Immature natural killer cell (primary cell): ENCODE results near the gene SLC2A6. TPM values are rescaled to one million over a fixed set of nuclear protein-coding genes. Genes with fewer than 3 reads are reported as not detected.

ENCODE experiments used
- DNase-seq, 3 donors: peaks; one replicate each; pipeline ENCODE4 v3.0.0; 2022; ENCODE audit warnings: mixed read lengths in 1 of 3
- H3K27ac Mint-ChIP-seq, 6 donors: one replicate each; pipeline ENCODE4 v1.8.0; 2020; ENCODE audit warnings: mixed read lengths in 6 of 6, mild to moderate bottlenecking in 5 of 6, inconsistent platforms in 4 of 6, moderate library complexity in 3 of 6
- H3K27me3 Mint-ChIP-seq, 3 donors: one replicate each; pipeline ENCODE4 v1.8.0; 2020 to 2021; ENCODE audit warnings: low read depth in 3 of 3, mild to moderate bottlenecking in 3 of 3, mixed read lengths in 3 of 3, moderate library complexity in 3 of 3, inconsistent platforms in 1 of 3
- H3K36me3 Mint-ChIP-seq, 3 donors: one replicate each; pipeline ENCODE4 v1.8.0; 2020; ENCODE audit warnings: mixed read lengths in 3 of 3, inconsistent platforms in 2 of 3, mild to moderate bottlenecking in 2 of 3
- H3K4me1 Mint-ChIP-seq, 2 donors: one replicate each; pipeline ENCODE4 v1.8.0; 2020; ENCODE audit warnings: inconsistent platforms in 2 of 2, mild to moderate bottlenecking in 2 of 2, mixed read lengths in 2 of 2, moderate library complexity in 1 of 2
- H3K4me3 Mint-ChIP-seq, 5 donors: one replicate each; pipeline ENCODE4 v1.8.0; 2020; ENCODE audit warnings: mild to moderate bottlenecking in 5 of 5, mixed read lengths in 5 of 5, inconsistent platforms in 3 of 5, moderate library complexity in 3 of 5
- H3K9me3 Mint-ChIP-seq, 6 donors: one replicate each; pipeline ENCODE4 v1.8.0; 2020; ENCODE audit warnings: mild to moderate bottlenecking in 6 of 6, mixed read lengths in 6 of 6, inconsistent platforms in 4 of 6, moderate library complexity in 3 of 6
- polyA plus RNA-seq, 3 donors: library from polyadenylated mRNA; unstranded; fragments of 300-500 nt; fragmentation: Illumina TruSeq; gene quantifications; one replicate each; pipeline ENCODE4 v1.2.3, GENCODE V29; 2021

SLC2A6 gene
- polyA plus RNA-seq, 3 donors from 2014 or later: 4.4 to 8.0 (median 4.6) TPM

DNA sequence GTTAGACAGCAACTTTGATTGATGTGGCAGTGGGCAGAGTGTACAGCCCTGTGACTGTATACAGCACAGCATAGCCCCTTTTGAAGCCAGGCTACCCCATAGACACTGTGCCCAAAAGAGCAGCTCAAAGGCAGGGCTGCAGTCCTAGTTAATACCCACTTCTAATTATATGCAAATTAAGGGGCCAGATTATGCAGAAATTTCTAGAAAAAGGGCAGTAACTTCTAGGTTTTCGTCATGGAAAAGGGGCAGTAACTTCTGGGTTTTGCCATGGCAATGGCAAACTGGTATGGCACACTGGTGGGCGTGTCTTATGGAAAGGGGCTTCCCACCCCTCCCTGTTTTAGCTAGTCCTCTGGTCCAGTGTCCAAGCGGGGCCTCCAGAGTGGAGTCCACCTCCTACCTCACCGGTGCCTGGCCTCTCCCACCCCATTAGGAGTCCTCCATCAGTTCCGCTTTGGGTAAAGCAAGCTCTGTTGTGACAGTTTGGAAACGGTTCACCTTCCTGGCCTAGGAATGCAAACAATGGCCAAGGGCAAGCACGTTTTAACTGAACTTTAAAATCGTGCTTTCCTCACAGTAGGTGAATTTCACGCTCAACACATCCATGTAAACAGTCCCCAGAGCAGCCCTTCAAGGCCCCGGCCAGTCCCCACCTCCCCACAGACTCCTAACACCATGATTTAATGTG lies 51.1 kb downstream of the SLC2A6 start:
- Mint-ChIP-seq H3K27ac (no peak overlapping the region), H3K4me3 (peak overlapping the region; percentile 45 to 70 (median 59)), H3K9me3 (no peaks in the 10 kb centered on the region), H3K27me3 (peaks cover 1 to 4% (median 3%) of the 10 kb centered on the region in 3 donors), H3K36me3 (no peaks in the 10 kb centered on the region), H3K4me1 (peaks cover 5 to 9% of the 10 kb centered on the region in 2 donors)
- no peak for DNase-seq

DNA sequence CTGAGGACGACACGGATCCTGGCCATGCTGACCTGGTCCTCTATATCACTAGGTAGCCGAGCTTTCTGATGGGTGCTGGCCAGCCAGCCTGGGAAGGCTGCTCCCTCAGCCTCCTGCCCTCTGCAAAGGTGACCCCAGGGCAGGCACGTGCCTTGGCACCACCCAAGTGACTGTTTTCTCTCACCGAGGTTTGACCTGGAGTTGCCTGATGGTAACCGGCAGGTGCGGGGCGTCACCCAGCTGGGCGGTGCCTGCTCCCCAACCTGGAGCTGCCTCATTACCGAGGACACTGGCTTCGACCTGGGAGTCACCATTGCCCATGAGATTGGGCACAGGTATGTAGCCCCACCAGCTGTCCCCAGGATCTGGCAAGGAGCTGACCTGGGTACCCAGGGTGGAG lies 52.9 kb downstream of the SLC2A6 start:
- H3K4me1 Mint-ChIP-seq: peaks cover 5 to 9% of the 10 kb centered on the region in 2 donors
- peaks cover 0 to 2% (median 2%) of the 10 kb centered on the region in 3 donors for H3K27me3 Mint-ChIP-seq
- no peak overlapping the region for H3K4me3 Mint-ChIP-seq
- no peaks in the 10 kb centered on the region for H3K9me3 Mint-ChIP-seq
- no peak overlapping the region for H3K27ac Mint-ChIP-seq
- DNase-seq: no peak
- no peaks in the 10 kb centered on the region for H3K36me3 Mint-ChIP-seq

DNA sequence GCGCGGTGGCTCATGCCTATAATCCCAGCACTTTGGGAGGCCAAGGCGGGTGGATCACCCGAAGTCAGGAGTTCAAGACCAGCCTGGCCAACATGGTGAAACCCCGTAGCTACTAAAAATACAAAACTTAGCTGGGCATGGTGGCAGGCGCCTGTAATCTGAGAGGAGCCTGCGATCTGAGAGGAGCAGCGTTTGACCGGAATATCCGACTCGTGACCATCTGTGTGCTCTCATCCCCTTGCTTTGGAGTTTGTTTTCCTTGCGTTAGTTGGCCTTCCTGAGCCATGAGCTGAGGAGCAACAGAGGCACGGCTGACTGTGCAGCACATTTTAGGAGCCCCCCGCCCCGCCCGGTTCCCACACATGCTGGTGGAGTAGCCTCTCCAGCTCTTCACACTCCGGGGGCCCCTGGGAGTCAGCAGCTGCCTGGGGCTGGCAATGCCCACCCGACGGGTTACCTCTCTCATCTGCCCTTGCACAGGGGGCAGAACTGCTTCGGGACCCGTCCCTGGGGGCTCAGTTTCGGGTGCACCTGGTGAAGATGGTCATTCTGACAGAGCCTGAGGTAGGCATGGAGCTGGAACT lies 53.8 kb downstream of the SLC2A6 start:
- Mint-ChIP-seq H3K4me1 (peaks cover 5 to 9% of the 10 kb centered on the region in 2 donors), H3K27me3 (peaks cover 0 to 2% (median 2%) of the 10 kb centered on the region in 3 donors), H3K4me3 (no peak overlapping the region), H3K36me3 (no peaks in the 10 kb centered on the region), H3K27ac (no peak overlapping the region), H3K9me3 (no peaks in the 10 kb centered on the region)
- no peak for DNase-seq

DNA sequence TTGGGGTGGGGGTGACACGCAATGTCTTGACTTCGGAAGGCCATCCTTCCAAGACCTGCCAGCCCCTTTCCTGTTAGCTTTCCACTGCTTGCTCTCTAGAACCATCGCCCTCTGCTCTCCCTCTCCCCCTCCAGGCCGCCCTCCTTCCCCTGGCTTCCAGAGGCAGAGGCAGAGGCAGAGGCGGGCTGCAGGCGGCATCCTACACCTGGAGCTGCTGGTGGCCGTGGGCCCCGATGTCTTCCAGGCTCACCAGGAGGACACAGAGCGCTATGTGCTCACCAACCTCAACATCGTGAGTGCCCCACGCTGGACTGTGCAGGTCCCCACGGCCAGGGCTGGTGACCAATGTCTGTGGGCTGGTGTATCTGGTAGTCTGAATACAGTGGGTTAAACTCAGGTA lies 54.7 kb downstream of the SLC2A6 start:
- H3K4me3 Mint-ChIP-seq: no peak overlapping the region
- H3K27ac Mint-ChIP-seq: no peak overlapping the region
- H3K4me1 Mint-ChIP-seq: peaks cover 5 to 9% of the 10 kb centered on the region in 2 donors
- no peaks in the 10 kb centered on the region for H3K36me3 Mint-ChIP-seq
- peaks cover 0 to 2% (median 0%) of the 10 kb centered on the region in 3 donors for H3K27me3 Mint-ChIP-seq
- no peaks in the 10 kb centered on the region for H3K9me3 Mint-ChIP-seq
- no peak for DNase-seq

DNA sequence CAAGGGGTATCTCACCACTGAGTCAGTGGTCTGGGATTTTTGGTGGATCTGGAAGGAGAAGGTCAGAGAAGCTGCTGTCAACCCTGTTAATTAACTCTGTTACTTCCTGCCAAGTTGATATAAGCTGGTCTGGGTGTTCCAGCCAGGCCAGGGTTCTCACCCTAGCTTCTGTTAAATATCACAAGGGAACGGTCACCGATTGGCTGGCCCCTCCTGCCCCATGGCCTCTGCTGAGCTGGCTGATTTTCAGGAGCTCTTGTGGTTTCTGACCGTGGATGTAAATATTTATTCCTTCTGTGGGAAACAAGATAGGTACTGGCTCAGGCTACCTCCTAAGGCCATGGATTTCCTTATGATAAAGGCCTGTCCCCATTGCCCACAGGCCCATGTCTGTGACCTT lies 55.7 kb downstream of the SLC2A6 start:
- H3K9me3 Mint-ChIP-seq: no peaks in the 10 kb centered on the region
- H3K4me1 Mint-ChIP-seq: peaks cover 15 to 19% of the 10 kb centered on the region in 2 donors
- H3K36me3 Mint-ChIP-seq: no peaks in the 10 kb centered on the region
- H3K4me3 Mint-ChIP-seq: no peak overlapping the region
- no peak overlapping the region for H3K27ac Mint-ChIP-seq
- DNase-seq: no peak
- H3K27me3 Mint-ChIP-seq: peaks cover 0 to 2% (median 2%) of the 10 kb centered on the region in 3 donors

DNA sequence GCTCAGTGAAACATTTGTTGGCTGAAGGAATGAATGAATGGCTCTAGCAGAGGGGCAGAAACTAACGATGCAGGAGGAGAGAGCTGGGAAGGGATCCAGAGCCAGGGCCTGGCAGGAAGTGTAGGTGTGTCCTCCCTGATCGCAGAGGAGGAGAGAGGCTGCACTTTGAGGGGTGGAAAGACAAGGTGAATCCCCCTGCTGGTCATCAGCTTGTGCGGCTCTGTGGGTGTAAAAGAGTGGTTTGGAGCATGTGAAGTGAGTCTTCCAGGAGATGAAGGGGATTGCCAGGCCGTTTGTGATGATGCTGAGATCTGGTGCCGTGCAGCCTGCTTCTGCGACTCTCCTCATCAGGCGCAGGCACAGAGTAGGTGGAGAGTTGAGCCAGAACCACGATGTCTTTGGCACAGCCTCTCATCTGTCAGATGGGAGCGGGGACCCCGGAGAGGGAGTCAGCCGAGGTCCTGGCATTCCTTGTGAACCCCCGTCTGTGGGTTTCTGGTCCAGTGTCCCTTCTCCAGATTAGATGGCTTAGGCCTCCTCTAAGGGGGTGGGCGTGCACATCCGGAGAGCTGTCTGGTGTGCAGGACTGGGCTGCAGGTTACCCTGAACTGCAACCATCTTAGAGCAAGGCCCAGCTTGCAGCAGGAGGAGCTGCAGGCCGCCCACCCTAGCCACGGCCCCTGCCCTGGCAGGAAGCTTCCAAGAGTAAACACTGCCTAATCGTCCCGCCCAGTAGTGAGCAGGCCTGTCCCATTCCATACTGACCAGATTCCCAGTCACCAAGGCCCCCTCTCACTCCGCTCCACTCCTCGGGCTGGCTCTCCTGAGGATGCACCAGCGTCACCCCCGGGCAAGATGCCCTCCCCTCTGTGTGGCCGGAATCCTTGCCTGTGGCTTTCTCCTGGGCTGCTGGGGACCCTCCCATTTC lies 57.0 kb downstream of the SLC2A6 start, which contains the start of gene ADAMTS13:
TSS of gene ADAMTS13 (plus strand) at position 753 of the 928 bp plus-strand sequence. CDS start at position 830, 77 bp downstream.
- Mint-ChIP-seq H3K36me3 (no peaks in the 10 kb centered on the region), H3K27me3 (peaks cover 0 to 5% (median 2%) of the 10 kb centered on the region in 3 donors), H3K27ac (peak within 1 kb of the TSS in 4 of 6 donors; percentile 9 to 71 (median 44)), H3K4me3 (peak within 1 kb of the TSS in 3 of 5 donors; percentile 0 to 14 (median 4)), H3K4me1 (peaks cover 20 to 21% of the 10 kb centered on the region in 2 donors), H3K9me3 (no peaks in the 10 kb centered on the region)
- DNase-seq: peak in 1 of 3 donors; percentile 6

Other genes starting within 250 kb of the SLC2A6 start
- under 1 TPM in 1 of 3 donors, not detected in 2; 0.03 TPM for gene ABO, start 203.9 kb downstream of the SLC2A6 start, polyA plus RNA-seq
- 10 to 100 TPM in 1 of 3 donors, 1 to 10 TPM in 2; 3.0 to 15.5 (median 5.7) TPM for gene SURF6, start 142.9 kb downstream of the SLC2A6 start, polyA plus RNA-seq
- gene MED22, start 131.0 kb downstream of the SLC2A6 start, polyA plus RNA-seq: 10 to 100 TPM in 1 of 3 donors, 1 to 10 TPM in 2; 5.2 to 27.4 (median 7.0) TPM
- gene RPL7A, start 130.9 kb downstream of the SLC2A6 start, polyA plus RNA-seq: 100 to 1,000 TPM; 459 to 791 (median 622) TPM
- gene SURF1, start 122.6 kb downstream of the SLC2A6 start, polyA plus RNA-seq: 100 to 1,000 TPM; 104 to 153 (median 131) TPM
- 10 to 100 TPM; 30.2 to 36.9 (median 34.5) TPM for gene SURF2, start 122.5 kb downstream of the SLC2A6 start, polyA plus RNA-seq
- 100 to 1,000 TPM; 195 to 304 (median 198) TPM for gene SURF4, start 103.0 kb downstream of the SLC2A6 start, polyA plus RNA-seq
- under 1 TPM in 2 of 3 donors, not detected in 1; 0.55 to 0.96 TPM for gene STKLD1, start 102.7 kb downstream of the SLC2A6 start, polyA plus RNA-seq
- 10 to 100 TPM in 2 of 3 donors, 1 to 10 TPM in 1; 6.9 to 27.4 (median 11.5) TPM for gene REXO4, start 61.1 kb downstream of the SLC2A6 start, polyA plus RNA-seq
- under 1 TPM in 2 of 3 donors, not detected in 1; 0.33 to 0.73 TPM for gene ADAMTS13, start 56.7 kb downstream of the SLC2A6 start, polyA plus RNA-seq
- 10 to 100 TPM in 1 of 3 donors, 1 to 10 TPM in 2; 5.3 to 11.3 (median 7.4) TPM for gene CACFD1, start 19.1 kb downstream of the SLC2A6 start, polyA plus RNA-seq
- not detected for gene MYMK, start 45.9 kb upstream of the SLC2A6 start, polyA plus RNA-seq
- gene ADAMTSL2, start 55.6 kb upstream of the SLC2A6 start, polyA plus RNA-seq: not detected
- not detected for gene FAM163B, start 130.3 kb upstream of the SLC2A6 start, polyA plus RNA-seq
- gene DBH, start 157.3 kb upstream of the SLC2A6 start, polyA plus RNA-seq: not detected